ENCODE measurements around the gene KCNQ1OT1. TPM values are rescaled to one million over a fixed set of nuclear protein-coding genes. Genes with fewer than 3 reads are reported as not detected.

KCNQ1OT1 gene
- total RNA-seq, 2 donors from 2014 or later: 0.77 to 1.5 TPM

GRCh38 chr11:2647953-2648352 lies 51.8 kb downstream of the KCNQ1OT1 start:
- H3K36me3 ChIP-seq: no peaks in the 10 kb centered on the region
- DNase-seq: no peak
- H3K4me3 ChIP-seq: no peak overlapping the region
- no peak for TF ChIP-seq CTCF (IDR thresholded peaks at IDR 0.05)
- no peak overlapping the region for H3K27ac ChIP-seq
- intact Hi-C loops (cut with DNase I): no loop called here
- H3K4me1 ChIP-seq: no peaks in the 10 kb centered on the region
- H3K27me3 ChIP-seq: no peaks in the 10 kb centered on the region
- no peak overlapping the region for H3K9ac ChIP-seq (ENCODE audit: low read depth in 2 of 2, low read length in 2 of 2)
- peaks cover 6% of the 10 kb centered on the region for H3K9me3 ChIP-seq

DNA sequence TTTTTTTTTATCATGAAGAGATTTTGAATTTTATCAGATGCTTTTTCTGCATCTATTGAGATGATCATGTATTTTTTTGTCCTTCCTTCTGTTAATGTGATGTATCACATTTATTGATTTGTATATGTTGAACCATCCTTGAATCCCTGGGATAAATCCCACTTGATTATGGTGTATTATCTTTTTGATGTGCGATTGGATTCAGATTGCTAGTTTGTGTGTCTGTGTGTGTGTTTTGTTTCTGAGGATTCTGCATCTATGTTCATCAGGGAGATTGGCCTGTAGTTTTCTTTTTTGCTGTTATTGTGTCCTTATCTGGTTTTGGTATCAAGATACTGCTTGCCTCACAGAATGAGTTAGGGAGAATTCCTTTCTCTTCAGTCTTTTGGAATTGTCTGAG lies 52.6 kb downstream of the KCNQ1OT1 start:
- Histone ChIP-seq H3K27me3 (no peaks in the 10 kb centered on the region), H3K27ac (no peak overlapping the region), H3K4me3 (no peak overlapping the region), H3K4me1 (no peaks in the 10 kb centered on the region), H3K9me3 (peaks cover 6% of the 10 kb centered on the region), H3K9ac (ENCODE audit: low read depth in 2 of 2, low read length in 2 of 2) (no peak overlapping the region), H3K36me3 (no peaks in the 10 kb centered on the region)
- TF ChIP-seq CTCF (IDR thresholded peaks at IDR 0.05): no peak
- intact Hi-C loops (cut with DNase I): no loop called here
- DNase-seq: no peak

- intact Hi-C loops (cut with DNase I): no loop called here
- H3K9me3 ChIP-seq: peaks cover 6% of the 10 kb centered on the region
- DNase-seq: no peak
Measured at GRCh38 chr11:2645779-2646118, 54.0 kb downstream of the KCNQ1OT1 start.

GRCh38 chr11:2644844-2645778 lies 54.7 kb downstream of the KCNQ1OT1 start:
- H3K4me1 ChIP-seq: no peaks in the 10 kb centered on the region
- no peak for DNase-seq
- intact Hi-C loops (cut with DNase I): no loop called here
- peaks cover 6% of the 10 kb centered on the region for H3K9me3 ChIP-seq
- no peak overlapping the region for H3K4me3 ChIP-seq
- no peak overlapping the region for H3K27ac ChIP-seq
- H3K9ac ChIP-seq (ENCODE audit: low read depth in 2 of 2, low read length in 2 of 2): no peak overlapping the region
- H3K27me3 ChIP-seq: no peaks in the 10 kb centered on the region
- no peaks in the 10 kb centered on the region for H3K36me3 ChIP-seq
- no peak for TF ChIP-seq CTCF (IDR thresholded peaks at IDR 0.05)

More at GRCh38 chr11:2645779-2646118, 54.0 kb downstream of the KCNQ1OT1 start:
- Histone ChIP-seq H3K27me3 (no peaks in the 10 kb centered on the region), H3K4me1 (no peaks in the 10 kb centered on the region), H3K9ac (ENCODE audit: low read depth in 2 of 2, low read length in 2 of 2) (no peak overlapping the region), H3K27ac (no peak overlapping the region), H3K4me3 (no peak overlapping the region), H3K36me3 (no peaks in the 10 kb centered on the region)
- no peak for TF ChIP-seq CTCF (IDR thresholded peaks at IDR 0.05)

- H3K9ac ChIP-seq (ENCODE audit: low read depth in 2 of 2, low read length in 2 of 2): no peak overlapping the region
- H3K4me3 ChIP-seq: no peak overlapping the region
- intact Hi-C loops (cut with DNase I): no loop called here
- H3K36me3 ChIP-seq: no peaks in the 10 kb centered on the region
- DNase-seq: no peak
- H3K27ac ChIP-seq: no peak overlapping the region
- no peaks in the 10 kb centered on the region for H3K9me3 ChIP-seq
- no peaks in the 10 kb centered on the region for H3K27me3 ChIP-seq
- TF ChIP-seq CTCF (IDR thresholded peaks at IDR 0.05): no peak
- no peaks in the 10 kb centered on the region for H3K4me1 ChIP-seq
Measured at GRCh38 chr11:2643746-2644145, 56.0 kb downstream of the KCNQ1OT1 start.

All from colonic mucosa (tissue), 4 donors.